WTC11 (cell line): Measurements from ENCODE around the gene UBXN2A.

Experiments
- ATF2 ChIP-seq: sonication (generic); formaldehyde crosslinking; IDR thresholded peaks from 2 replicates; pipeline ENCODE4 v1.8.1; 2022; ENCODE audit warnings: low read depth, missing genetic modification reagents, borderline replicate concordance
- CBFB ChIP-seq: sonication (generic); formaldehyde crosslinking; IDR thresholded peaks from 2 replicates; pipeline ENCODE4 v1.8.1; 2022; ENCODE audit warnings: mild to moderate bottlenecking, low read depth, missing genetic modification reagents
- CTCF ChIP-seq: fragments of 200-600 bp; IDR thresholded peaks from 2 replicates; pipeline ENCODE4 v1.8.0; 2022; ENCODE audit warnings: antibody characterized with exemption
- ELF4 ChIP-seq: sonication (generic); formaldehyde crosslinking; IDR thresholded peaks from 2 replicates; pipeline ENCODE4 v1.8.1; 2022; ENCODE audit warnings: low read depth, mild to moderate bottlenecking, moderate library complexity, missing genetic modification reagents
- FOXK1 ChIP-seq: sonication (generic); formaldehyde crosslinking; IDR thresholded peaks from 2 replicates; pipeline ENCODE4 v1.8.0; 2022; ENCODE audit warnings: mild to moderate bottlenecking, moderate library complexity, missing genetic modification reagents
- HMGXB4 ChIP-seq: sonication (generic); formaldehyde crosslinking; IDR thresholded peaks from 2 replicates; pipeline ENCODE4 v1.8.1; 2023; ENCODE audit warnings: mild to moderate bottlenecking, moderate library complexity, missing genetic modification reagents
- JUN ChIP-seq: sonication (generic); formaldehyde crosslinking; IDR thresholded peaks from 2 replicates; pipeline ENCODE4 v1.8.0; 2023; ENCODE audit warnings: mild to moderate bottlenecking, missing genetic modification reagents
- MYBL2 ChIP-seq: sonication (generic); formaldehyde crosslinking; IDR thresholded peaks from 2 replicates; pipeline ENCODE4 v1.8.1; 2023; ENCODE audit warnings: mild to moderate bottlenecking, moderate library complexity, missing genetic modification reagents
- NFYB ChIP-seq: sonication (generic); formaldehyde crosslinking; conservative IDR thresholded peaks from 2 replicates; pipeline ENCODE4 v1.8.0; 2022; ENCODE audit warnings: low read depth, missing genetic modification reagents
- NR2C2 ChIP-seq: sonication (generic); formaldehyde crosslinking; IDR thresholded peaks from 2 replicates; pipeline ENCODE4 v1.8.0; 2022; ENCODE audit warnings: mild to moderate bottlenecking, missing genetic modification reagents
- TEAD4 ChIP-seq: sonication (generic); formaldehyde crosslinking; IDR thresholded peaks from 2 replicates; pipeline ENCODE4 v1.8.0; 2022; ENCODE audit warnings: mild to moderate bottlenecking, missing genetic modification reagents
- TF ChIP-seq, protein P1 (sequence below): sonication (generic); formaldehyde crosslinking; IDR thresholded peaks from 2 replicates; pipeline ENCODE4 v1.8.1; 2023; ENCODE audit warnings: mild to moderate bottlenecking, missing genetic modification reagents
- TF ChIP-seq, protein P2 (sequence below): sonication (generic); formaldehyde crosslinking; conservative IDR thresholded peaks from 2 replicates; pipeline ENCODE4 v1.8.1; 2022; ENCODE audit warnings: mild to moderate bottlenecking, missing genetic modification reagents

- TF ChIP-seq CTCF: no peak
- TF ChIP-seq, protein P1, sequence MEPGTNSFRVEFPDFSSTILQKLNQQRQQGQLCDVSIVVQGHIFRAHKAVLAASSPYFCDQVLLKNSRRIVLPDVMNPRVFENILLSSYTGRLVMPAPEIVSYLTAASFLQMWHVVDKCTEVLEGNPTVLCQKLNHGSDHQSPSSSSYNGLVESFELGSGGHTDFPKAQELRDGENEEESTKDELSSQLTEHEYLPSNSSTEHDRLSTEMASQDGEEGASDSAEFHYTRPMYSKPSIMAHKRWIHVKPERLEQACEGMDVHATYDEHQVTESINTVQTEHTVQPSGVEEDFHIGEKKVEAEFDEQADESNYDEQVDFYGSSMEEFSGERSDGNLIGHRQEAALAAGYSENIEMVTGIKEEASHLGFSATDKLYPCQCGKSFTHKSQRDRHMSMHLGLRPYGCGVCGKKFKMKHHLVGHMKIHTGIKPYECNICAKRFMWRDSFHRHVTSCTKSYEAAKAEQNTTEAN (CRISPR knock-in tag): no peak
- TF ChIP-seq MYBL2 (CRISPR knock-in tag): no peak
- no peak for TF ChIP-seq CBFB (CRISPR knock-in tag)
- no peak for TF ChIP-seq ELF4 (CRISPR knock-in tag)
- no peak for TF ChIP-seq HMGXB4 (CRISPR knock-in tag)
- TF ChIP-seq, protein P2, sequence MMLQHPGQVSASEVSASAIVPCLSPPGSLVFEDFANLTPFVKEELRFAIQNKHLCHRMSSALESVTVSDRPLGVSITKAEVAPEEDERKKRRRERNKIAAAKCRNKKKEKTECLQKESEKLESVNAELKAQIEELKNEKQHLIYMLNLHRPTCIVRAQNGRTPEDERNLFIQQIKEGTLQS (CRISPR knock-in tag): no peak
- TF ChIP-seq FOXK1 (CRISPR knock-in tag): no peak
- no peak for TF ChIP-seq JUN (CRISPR knock-in tag)
- TF ChIP-seq TEAD4 (CRISPR knock-in tag): no peak
- no peak for TF ChIP-seq ATF2 (CRISPR knock-in tag)
- no peak for TF ChIP-seq NFYB (CRISPR knock-in tag)
- TF ChIP-seq NR2C2 (CRISPR knock-in tag): no peak
Observed at GRCh38 chr2:24016853-24017703, 76.8 kb downstream of the UBXN2A start.
